ENCODE measurements around the gene GDF10. TPM values are rescaled to one million over a fixed set of nuclear protein-coding genes. Genes with fewer than 3 reads are reported as not detected.

The GDF10 gene
- total RNA-seq, 1 donor from 2014 or later: 14.5 TPM

DNA sequence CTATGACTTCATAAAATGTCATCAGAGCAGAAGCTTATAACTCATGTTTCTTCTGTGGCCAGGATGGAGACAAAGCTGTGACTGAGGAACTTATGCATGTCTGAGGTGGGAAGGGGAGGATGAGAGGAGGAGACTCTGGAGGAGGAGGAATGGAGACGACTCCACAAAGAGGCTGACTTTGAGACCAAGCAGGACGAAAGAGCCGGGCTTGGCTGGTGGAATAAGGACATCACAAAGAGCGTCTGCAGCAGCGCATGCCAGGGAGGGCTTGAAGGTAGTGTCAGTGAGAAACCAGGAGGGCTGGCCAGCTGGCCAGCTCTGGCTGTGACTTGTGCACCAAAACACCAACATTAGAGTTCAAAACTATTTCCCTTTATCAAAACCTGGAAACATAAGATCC is 16.1 kb downstream of the GDF10 start:
- intact Hi-C loops (cut with DNase I): loop anchor here (10.0 kb wide), 1 partner anchor 271 kb away; no protein-coding TSS in a partner anchor

GRCh38 chr10:47317251-47317650 is 17.3 kb downstream of the GDF10 start:
- Histone ChIP-seq H3K27ac (no peak overlapping the region), H3K4me3 (no peak overlapping the region), H3K27me3 (ENCODE audit: low read depth) (peaks cover 3% of the 10 kb centered on the region), H3K9me3 (no peaks in the 10 kb centered on the region), H3K4me1 (no peaks in the 10 kb centered on the region), H3K36me3 (peaks cover 4% of the 10 kb centered on the region)
- DNase-seq (no peak), ATAC-seq (no peak)
- intact Hi-C loops (cut with DNase I): loop anchor here (10.0 kb wide), 1 partner anchor 272 kb away; no protein-coding TSS in a partner anchor
- no peak for TF ChIP-seq CTCF (IDR thresholded peaks at IDR 0.05)

More for the DNA sequence above, 16.1 kb downstream of the GDF10 start:
- no peak overlapping the region for H3K4me3 ChIP-seq
- peaks cover 1% of the 10 kb centered on the region for H3K4me1 ChIP-seq
- ATAC-seq (no peak), DNase-seq (no peak)
- no peaks in the 10 kb centered on the region for H3K9me3 ChIP-seq
- H3K27me3 ChIP-seq (ENCODE audit: low read depth): no peaks in the 10 kb centered on the region
- H3K27ac ChIP-seq: no peak overlapping the region
- peaks cover 4% of the 10 kb centered on the region for H3K36me3 ChIP-seq
- no peak for TF ChIP-seq CTCF (IDR thresholded peaks at IDR 0.05)

DNA sequence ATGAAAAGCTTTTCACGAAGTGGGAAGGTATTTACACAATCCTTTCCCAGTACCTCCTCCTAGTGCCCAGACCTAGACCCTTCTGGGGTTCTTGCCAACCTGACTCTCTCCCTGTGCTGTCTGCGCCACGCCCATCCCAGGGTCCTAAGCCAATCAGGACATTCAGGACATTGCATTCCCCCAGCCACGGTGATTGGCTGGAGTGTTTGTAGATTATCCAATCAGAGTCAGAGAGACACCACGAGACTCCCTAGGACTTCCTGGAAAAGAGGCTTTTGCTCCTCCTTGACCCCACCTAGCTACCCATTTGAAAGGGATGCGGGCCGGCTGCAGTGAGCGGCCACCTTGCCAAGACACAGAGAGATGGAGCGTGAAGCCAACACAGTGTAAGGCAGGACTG is 18.7 kb downstream of the GDF10 start:
- H3K27me3 ChIP-seq (ENCODE audit: low read depth): peaks cover 8% of the 10 kb centered on the region
- DNase-seq: no peak
- no peak for TF ChIP-seq CTCF (IDR thresholded peaks at IDR 0.05)
- H3K27ac ChIP-seq: no peak overlapping the region
- H3K36me3 ChIP-seq: no peaks in the 10 kb centered on the region
- H3K4me3 ChIP-seq: no peak overlapping the region
- no peaks in the 10 kb centered on the region for H3K9me3 ChIP-seq
- H3K4me1 ChIP-seq: no peaks in the 10 kb centered on the region
- intact Hi-C loops (cut with DNase I): loop anchor here (10.0 kb wide), 1 partner anchor 274 kb away; no protein-coding TSS in a partner anchor
- no peak for ATAC-seq

DNA sequence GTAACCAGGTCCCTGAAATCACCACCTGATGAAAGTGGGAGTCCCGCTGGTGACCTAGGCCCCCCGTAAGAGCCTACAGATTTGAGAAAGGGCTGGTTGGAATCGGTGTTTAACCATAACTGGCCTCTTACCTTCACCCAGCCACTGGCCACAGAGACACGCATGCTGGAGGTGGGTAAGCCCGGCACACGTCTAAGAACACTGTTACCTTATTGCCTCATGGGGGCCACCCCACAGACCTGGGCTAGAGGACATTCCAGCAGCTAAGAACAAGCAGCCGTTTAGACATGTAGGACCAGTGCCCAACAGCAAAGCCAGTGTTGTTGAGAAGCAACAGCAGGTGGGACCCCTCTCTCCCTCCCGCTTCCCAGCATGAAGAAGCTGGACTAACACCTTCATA is 19.8 kb downstream of the GDF10 start:
- ATAC-seq (no peak), DNase-seq (no peak)
- Histone ChIP-seq H3K27me3 (ENCODE audit: low read depth) (peaks cover 8% of the 10 kb centered on the region), H3K36me3 (no peaks in the 10 kb centered on the region), H3K9me3 (no peaks in the 10 kb centered on the region), H3K4me1 (no peaks in the 10 kb centered on the region), H3K27ac (no peak overlapping the region), H3K4me3 (no peak overlapping the region)
- no peak for TF ChIP-seq CTCF (IDR thresholded peaks at IDR 0.05)
- intact Hi-C loops (cut with DNase I): loop anchor here (10.0 kb wide), 1 partner anchor 275 kb away; no protein-coding TSS in a partner anchor

- ATAC-seq: no peak
- Histone ChIP-seq H3K4me1 (no peaks in the 10 kb centered on the region), H3K27ac (no peak overlapping the region), H3K36me3 (no peaks in the 10 kb centered on the region), H3K4me3 (no peak overlapping the region), H3K9me3 (no peaks in the 10 kb centered on the region), H3K27me3 (ENCODE audit: low read depth) (peaks cover 8% of the 10 kb centered on the region)
- TF ChIP-seq CTCF (IDR thresholded peaks at IDR 0.05): no peak
- DNase-seq: no peak
- intact Hi-C loops (cut with DNase I): no loop called here
These were observed 20.8 kb downstream of the GDF10 start for GRCh38 chr10:47320812-47321211.

Data from lower lobe of right lung (tissue), 2 donors.